Kidney (tissue), 14 donors: ENCODE results near the gene PLEKHH2. TPM values are rescaled to one million over a fixed set of nuclear protein-coding genes. Genes with fewer than 3 reads are reported as not detected.
A peak's percentile ranks its signal among the peaks of the same experiment; 100 is the strongest.

Experiments used
- DNase-seq, 5 donors: peaks; one replicate each; pipeline ENCODE4 v3.0.0-alpha.2; 2013 to 2020
- FAIRE-seq: peaks from 2 replicates; lab custom pipeline; 2012; peaks lifted over from hg19 to GRCh38; lab: Jason Lieb, UNC
- H3K27ac ChIP-seq, 2 donors: one replicate each; pipeline ENCODE4 v1.7.0; 2013; ENCODE audit warnings: low read depth in 2 of 2, low read length in 2 of 2, inconsistent platforms in 1 of 2
- H3K27me3 ChIP-seq: one replicate; pipeline ENCODE4 v1.7.1; 2013; ENCODE audit warnings: low read length, inconsistent platforms; ENCODE audit not compliant: control insufficient read depth, insufficient read depth
- H3K36me3 ChIP-seq, 3 donors: one replicate each; pipeline versions ENCODE4 v1.7.0 to v1.7.1; 2013; ENCODE audit warnings: low read length in 3 of 3, control low read depth in 1 of 3, inconsistent platforms in 1 of 3; ENCODE audit not compliant: insufficient read depth in 3 of 3, control insufficient read depth in 2 of 3
- H3K4me1 ChIP-seq, 3 donors: one replicate each; pipeline versions ENCODE4 v1.7.0 to v1.7.1; 2013; ENCODE audit warnings: low read length in 3 of 3, inconsistent platforms in 1 of 3, low read depth in 1 of 3; ENCODE audit not compliant: control insufficient read depth in 2 of 3, insufficient read depth in 2 of 3
- H3K4me3 ChIP-seq, 3 donors: one replicate each; pipeline versions ENCODE4 v1.7.0 to v1.8.1; 2013; ENCODE audit warnings: low read length in 3 of 3, control low read depth in 1 of 3, inconsistent platforms in 1 of 3
- H3K9ac ChIP-seq, 3 donors: one replicate each; pipeline versions ENCODE4 v1.7.0 to v1.7.1; 2013; ENCODE audit warnings: low read length in 3 of 3, control low read depth in 1 of 3, inconsistent platforms in 1 of 3
- H3K9me3 ChIP-seq, 3 donors: one replicate each; pipeline versions ENCODE4 v1.7.0 to v1.7.1; 2013; ENCODE audit warnings: low read length in 3 of 3, control low read depth in 1 of 3, inconsistent platforms in 1 of 3; ENCODE audit not compliant: control insufficient read depth in 2 of 3, insufficient read depth in 1 of 3
- intact Hi-C: fragments of 100-400 bp; cut with DNase I; formaldehyde crosslinking; loops from one replicate; pipeline ENCODE4 v1.11.1; 2022
- polyA plus RNA-seq: library from polyadenylated mRNA; stranded (reverse); fragments of 350-450 nt; fragmentation: Illumina TruSeq; extraction: RNeasy Lipid Tissue Mini Kit (QIAGEN cat#74804); gene quantifications from one replicate; pipeline ENCODE4 v1.2.3, GENCODE V29; 2014; ENCODE audit warnings: low read depth, low replicate concordance; ENCODE audit not compliant: insufficient read depth
- total RNA-seq: library from RNA; stranded (reverse); fragmentation: NEBNext Ultra II Directional; extraction: Animal tissue kit (Norgen Biotek cat#: 25700); gene quantifications from one replicate; pipeline ENCODE4 v1.2.1, GENCODE V29; 2021
- TF ChIP-seq, protein P1 (sequence below): IDR thresholded peaks from 3 replicates; pipeline ENCODE4 v1.5.1; 2012; ENCODE audit warnings: mild to moderate bottlenecking, moderate library complexity, borderline replicate concordance; ENCODE audit not compliant: insufficient read depth; ENCODE audit errors: extremely low read depth
- donor health status: control.
- donor health status: control.
- donor health status: control.
- donor health status: control.
- donor health status: control.
- donor health status: DM: yes; HTN: yes; CAD: no.
- donor health status: Normal renal cell carcinoma (clear cell type).

The PLEKHH2 gene
- total and polyA plus RNA-seq, 2 donors from 2014 or later = 4.3 to 25.0 TPM

DNA sequence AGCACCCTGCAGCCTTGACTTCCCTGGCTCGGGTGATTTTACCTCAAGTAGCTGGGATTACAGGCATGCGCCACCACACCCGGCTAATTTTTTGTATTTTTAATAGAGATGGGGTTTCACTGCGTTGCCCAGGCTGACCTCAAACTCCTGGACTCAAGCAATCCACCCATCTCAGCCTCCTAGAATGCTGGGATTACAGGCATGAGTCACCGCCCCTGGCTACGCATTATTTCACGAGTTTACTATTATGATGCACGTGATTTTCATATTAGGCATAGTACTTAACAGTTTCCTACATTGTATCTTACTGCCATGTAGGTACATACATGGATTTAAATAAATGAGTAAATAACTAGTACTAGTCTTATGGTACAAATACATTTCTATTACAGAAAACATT, 141.2 kb downstream of the PLEKHH2 start:
- Histone ChIP-seq H3K27ac (no peak overlapping the region), H3K27me3 (no peaks in the 10 kb centered on the region), H3K9me3 (no peaks in the 10 kb centered on the region), H3K36me3 (peaks cover 0 to 9% (median 4%) of the 10 kb centered on the region in 3 donors), H3K4me1 (no peaks in the 10 kb centered on the region), H3K4me3 (no peak overlapping the region), H3K9ac (no peak overlapping the region)
- DNase-seq = no peak
- intact Hi-C loops = no loop called here
- TF ChIP-seq, protein P1, sequence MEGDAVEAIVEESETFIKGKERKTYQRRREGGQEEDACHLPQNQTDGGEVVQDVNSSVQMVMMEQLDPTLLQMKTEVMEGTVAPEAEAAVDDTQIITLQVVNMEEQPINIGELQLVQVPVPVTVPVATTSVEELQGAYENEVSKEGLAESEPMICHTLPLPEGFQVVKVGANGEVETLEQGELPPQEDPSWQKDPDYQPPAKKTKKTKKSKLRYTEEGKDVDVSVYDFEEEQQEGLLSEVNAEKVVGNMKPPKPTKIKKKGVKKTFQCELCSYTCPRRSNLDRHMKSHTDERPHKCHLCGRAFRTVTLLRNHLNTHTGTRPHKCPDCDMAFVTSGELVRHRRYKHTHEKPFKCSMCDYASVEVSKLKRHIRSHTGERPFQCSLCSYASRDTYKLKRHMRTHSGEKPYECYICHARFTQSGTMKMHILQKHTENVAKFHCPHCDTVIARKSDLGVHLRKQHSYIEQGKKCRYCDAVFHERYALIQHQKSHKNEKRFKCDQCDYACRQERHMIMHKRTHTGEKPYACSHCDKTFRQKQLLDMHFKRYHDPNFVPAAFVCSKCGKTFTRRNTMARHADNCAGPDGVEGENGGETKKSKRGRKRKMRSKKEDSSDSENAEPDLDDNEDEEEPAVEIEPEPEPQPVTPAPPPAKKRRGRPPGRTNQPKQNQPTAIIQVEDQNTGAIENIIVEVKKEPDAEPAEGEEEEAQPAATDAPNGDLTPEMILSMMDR = no peak
- FAIRE-seq = no peak

DNA sequence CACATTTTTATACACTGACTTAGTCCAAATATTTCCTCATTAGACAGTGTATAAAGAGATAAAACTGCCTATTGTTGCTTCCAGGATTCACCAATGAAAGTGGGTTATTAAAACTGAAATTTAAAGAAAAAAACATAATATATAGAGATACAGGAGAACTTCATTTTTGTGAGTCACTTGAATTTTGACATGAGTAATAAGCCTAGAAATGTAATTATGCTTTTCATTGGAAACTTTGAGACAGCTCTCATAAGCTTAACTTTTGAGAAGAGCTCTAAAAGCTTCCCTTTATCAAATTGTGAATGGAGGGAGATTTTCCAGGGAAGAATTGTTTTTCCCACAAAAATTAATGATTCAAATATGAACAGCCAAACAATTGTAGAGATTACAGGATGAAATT, 150.8 kb downstream of the PLEKHH2 start:
- intact Hi-C loops = no loop called here
- Histone ChIP-seq H3K4me3 (no peak overlapping the region), H3K9me3 (no peaks in the 10 kb centered on the region), H3K27me3 (no peaks in the 10 kb centered on the region), H3K36me3 (peaks cover 0 to 2% (median 2%) of the 10 kb centered on the region in 3 donors), H3K4me1 (peaks cover 0 to 10% (median 7%) of the 10 kb centered on the region in 3 donors), H3K27ac (no peak overlapping the region), H3K9ac (no peak overlapping the region)
- TF ChIP-seq, protein P1 = no peak
- DNase-seq (no peak), FAIRE-seq (no peak)

DNA sequence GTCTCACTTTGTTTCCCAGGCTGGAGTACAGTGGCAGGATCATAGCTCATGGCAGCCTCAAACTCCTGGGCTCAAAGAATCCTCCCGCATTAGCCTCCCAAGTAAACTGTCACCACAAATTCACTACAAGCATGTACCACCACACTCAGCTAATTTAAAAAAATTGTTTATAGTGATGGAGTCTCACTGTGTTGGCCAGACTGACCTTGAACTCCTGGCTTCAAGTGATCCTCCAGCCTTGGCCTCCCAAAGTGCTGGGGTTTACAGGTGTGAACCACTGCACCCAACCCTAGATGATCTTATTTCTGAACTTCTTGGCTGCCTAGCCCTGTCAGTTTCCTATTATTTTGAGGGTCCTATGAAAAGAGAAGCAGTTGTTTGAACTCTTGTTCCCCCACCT, 151.6 kb downstream of the PLEKHH2 start:
- Histone ChIP-seq H3K36me3 (peaks cover 0 to 2% (median 2%) of the 10 kb centered on the region in 3 donors), H3K9me3 (no peaks in the 10 kb centered on the region), H3K4me3 (no peak overlapping the region), H3K27ac (no peak overlapping the region), H3K27me3 (no peaks in the 10 kb centered on the region), H3K4me1 (peaks cover 0 to 10% (median 7%) of the 10 kb centered on the region in 3 donors), H3K9ac (no peak overlapping the region)
- no peak for FAIRE-seq
- no peak for DNase-seq
- TF ChIP-seq, protein P1 = no peak
- intact Hi-C loops = no loop called here

DNA sequence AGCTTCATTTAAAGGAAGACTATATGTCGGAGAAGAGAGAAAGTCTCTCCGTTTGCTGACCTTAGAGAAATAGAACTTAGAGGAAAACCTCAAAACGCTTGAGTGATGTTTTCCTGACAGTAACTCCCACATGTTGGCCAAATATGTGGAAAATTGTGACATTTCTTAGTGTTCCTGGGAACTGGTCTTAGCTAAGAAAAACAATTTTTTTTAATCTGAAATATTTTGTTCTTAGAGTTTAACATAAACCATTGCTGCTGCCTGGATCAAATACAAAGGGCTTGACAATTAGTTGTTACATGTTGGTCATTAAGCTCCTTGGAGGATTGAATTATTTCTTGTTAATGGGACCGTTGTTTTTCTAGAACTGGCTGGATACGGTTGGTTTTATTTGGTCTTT, 153.1 kb downstream of the PLEKHH2 start:
- DNase-seq = peak in 2 of 5 donors; percentile 36 to 76
- no peak overlapping the region for H3K4me3 ChIP-seq
- FAIRE-seq = peak; percentile 82
- no peaks in the 10 kb centered on the region for H3K27me3 ChIP-seq
- intact Hi-C loops = no loop called here
- H3K4me1 ChIP-seq = peaks cover 0 to 10% (median 7%) of the 10 kb centered on the region in 3 donors
- H3K9ac ChIP-seq = no peak overlapping the region
- no peaks in the 10 kb centered on the region for H3K9me3 ChIP-seq
- peak overlapping the region in 1 of 2 donors; percentile 54 for H3K27ac ChIP-seq
- TF ChIP-seq, protein P1 = no peak
- peaks cover 0 to 6% (median 2%) of the 10 kb centered on the region in 3 donors for H3K36me3 ChIP-seq
